KMS-11 (cell line): Measurements from ENCODE around the gene B3GAT1.
A peak's percentile ranks its signal among the peaks of the same experiment; 100 is the strongest.

Experiments
- H2AFZ ChIP-seq: fragments of 200-600 bp; sonication (generic); 2 replicates; pipeline ENCODE4 v1.6.1; 2016; ENCODE audit warnings: antibody characterized with exemption, mixed run types, low read depth
- H3K27ac ChIP-seq: fragments of 200-600 bp; sonication (generic); 2 replicates; pipeline ENCODE4 v1.6.1; 2016; ENCODE audit warnings: mild to moderate bottlenecking, mixed run types
- H3K27me3 ChIP-seq: fragments of 200-600 bp; sonication (generic); 2 replicates; pipeline ENCODE4 v1.6.1; 2017; ENCODE audit warnings: mild to moderate bottlenecking, low read depth, mixed run types, moderate library complexity; ENCODE audit not compliant: insufficient read depth
- H3K36me3 ChIP-seq: fragments of 200-600 bp; sonication (generic); 2 replicates; pipeline ENCODE4 v1.6.1; 2017; ENCODE audit warnings: mild to moderate bottlenecking, mixed run types; ENCODE audit not compliant: insufficient read depth
- H3K4me1 ChIP-seq: fragments of 200-600 bp; sonication (generic); 2 replicates; pipeline ENCODE4 v1.6.1; 2016; ENCODE audit warnings: mild to moderate bottlenecking, low read depth, mixed run types; ENCODE audit not compliant: poor library complexity, severe bottlenecking
- H3K4me2 ChIP-seq: fragments of 200-600 bp; sonication (generic); 2 replicates; pipeline ENCODE4 v1.7.0; 2016; ENCODE audit warnings: mild to moderate bottlenecking, mixed run types
- H3K4me3 ChIP-seq: fragments of 200-600 bp; sonication (generic); IDR thresholded peaks from 2 replicates; pipeline ENCODE4 v1.6.1; 2017; ENCODE audit warnings: low read depth, low read length, mixed read lengths; ENCODE audit not compliant: insufficient read depth
- H3K79me2 ChIP-seq: fragments of 200-600 bp; sonication (generic); 2 replicates; pipeline ENCODE4 v1.6.1; 2016; ENCODE audit warnings: low read depth, mixed run types; ENCODE audit not compliant: insufficient read depth
- H3K9ac ChIP-seq: fragments of 200-600 bp; sonication (generic); 2 replicates; pipeline ENCODE4 v1.6.1; 2016; ENCODE audit warnings: mild to moderate bottlenecking, mixed run types
- H4K20me1 ChIP-seq: fragments of 200-600 bp; sonication (generic); 2 replicates; pipeline ENCODE4 v1.6.1; 2016; ENCODE audit warnings: mild to moderate bottlenecking, mixed run types; ENCODE audit not compliant: insufficient read depth
- TF ChIP-seq, protein P1 (sequence below): fragments of 200-600 bp; sonication (generic); conservative IDR thresholded peaks from 2 replicates; pipeline ENCODE4 v1.6.1; 2017; ENCODE audit warnings: low read depth, mild to moderate bottlenecking, antibody characterized with exemption, low read length, moderate library complexity, mixed read lengths

The B3GAT1 gene

DNA sequence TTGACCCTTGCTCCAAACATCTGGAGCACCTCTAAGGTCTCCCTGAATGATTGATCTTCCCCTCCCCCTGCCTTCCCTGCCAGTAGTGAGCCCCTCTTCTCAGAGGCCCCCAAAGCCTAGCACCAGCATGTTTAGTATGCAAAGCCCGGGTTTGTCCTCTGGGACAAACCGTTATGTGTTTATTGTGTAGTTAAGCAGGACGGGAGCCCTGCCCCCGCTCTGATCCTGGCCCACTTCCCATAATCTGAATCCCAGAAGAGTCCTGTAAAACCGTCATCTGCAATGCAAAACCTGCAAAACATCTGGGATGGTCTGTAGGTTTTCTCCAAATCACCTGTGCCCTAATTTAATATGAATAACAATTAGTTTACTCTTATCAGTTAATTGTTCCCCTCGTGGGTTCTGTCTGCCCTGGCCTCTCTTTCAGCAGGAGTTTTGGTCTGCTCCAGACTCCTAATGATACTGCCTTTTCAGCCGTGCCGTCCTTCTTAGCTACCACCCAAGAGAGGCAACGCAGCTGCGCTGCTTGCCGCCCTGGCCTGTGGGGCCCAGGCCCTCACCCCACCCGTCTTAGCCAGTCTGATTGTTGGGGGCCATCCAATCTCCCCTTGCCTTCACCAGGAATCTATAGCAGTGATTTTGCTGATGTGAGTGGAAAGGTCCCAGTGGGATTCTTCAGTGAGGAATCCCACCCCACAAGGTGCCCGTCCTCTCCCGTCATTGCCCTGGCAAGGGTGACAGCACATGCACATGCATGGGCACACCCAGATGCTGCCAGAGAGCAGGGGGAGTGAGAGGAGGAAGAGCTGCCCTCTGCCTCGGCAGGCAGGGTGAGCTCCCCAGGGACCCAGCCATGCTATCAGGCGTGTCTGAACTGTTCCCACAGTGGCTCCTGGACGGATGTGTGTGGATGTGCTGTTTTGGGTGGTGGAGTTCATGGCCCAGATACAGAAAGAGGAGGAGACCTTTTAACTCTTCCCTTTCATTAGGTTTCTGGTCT, 3.0 kb upstream of the B3GAT1 start:
- Histone ChIP-seq H3K4me3 (no peak overlapping the region), H3K79me2 (no peaks in the 10 kb centered on the region), H3K27me3 (no peaks in the 10 kb centered on the region), H3K4me1 (no peaks in the 10 kb centered on the region), H3K4me2 (no peak overlapping the region), H3K27ac (no peak overlapping the region), H3K9ac (no peak overlapping the region), H3K36me3 (no peaks in the 10 kb centered on the region), H4K20me1 (no peaks in the 10 kb centered on the region), H2AFZ (no peak overlapping the region)
- TF ChIP-seq, protein P1, sequence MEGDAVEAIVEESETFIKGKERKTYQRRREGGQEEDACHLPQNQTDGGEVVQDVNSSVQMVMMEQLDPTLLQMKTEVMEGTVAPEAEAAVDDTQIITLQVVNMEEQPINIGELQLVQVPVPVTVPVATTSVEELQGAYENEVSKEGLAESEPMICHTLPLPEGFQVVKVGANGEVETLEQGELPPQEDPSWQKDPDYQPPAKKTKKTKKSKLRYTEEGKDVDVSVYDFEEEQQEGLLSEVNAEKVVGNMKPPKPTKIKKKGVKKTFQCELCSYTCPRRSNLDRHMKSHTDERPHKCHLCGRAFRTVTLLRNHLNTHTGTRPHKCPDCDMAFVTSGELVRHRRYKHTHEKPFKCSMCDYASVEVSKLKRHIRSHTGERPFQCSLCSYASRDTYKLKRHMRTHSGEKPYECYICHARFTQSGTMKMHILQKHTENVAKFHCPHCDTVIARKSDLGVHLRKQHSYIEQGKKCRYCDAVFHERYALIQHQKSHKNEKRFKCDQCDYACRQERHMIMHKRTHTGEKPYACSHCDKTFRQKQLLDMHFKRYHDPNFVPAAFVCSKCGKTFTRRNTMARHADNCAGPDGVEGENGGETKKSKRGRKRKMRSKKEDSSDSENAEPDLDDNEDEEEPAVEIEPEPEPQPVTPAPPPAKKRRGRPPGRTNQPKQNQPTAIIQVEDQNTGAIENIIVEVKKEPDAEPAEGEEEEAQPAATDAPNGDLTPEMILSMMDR = no peak

DNA sequence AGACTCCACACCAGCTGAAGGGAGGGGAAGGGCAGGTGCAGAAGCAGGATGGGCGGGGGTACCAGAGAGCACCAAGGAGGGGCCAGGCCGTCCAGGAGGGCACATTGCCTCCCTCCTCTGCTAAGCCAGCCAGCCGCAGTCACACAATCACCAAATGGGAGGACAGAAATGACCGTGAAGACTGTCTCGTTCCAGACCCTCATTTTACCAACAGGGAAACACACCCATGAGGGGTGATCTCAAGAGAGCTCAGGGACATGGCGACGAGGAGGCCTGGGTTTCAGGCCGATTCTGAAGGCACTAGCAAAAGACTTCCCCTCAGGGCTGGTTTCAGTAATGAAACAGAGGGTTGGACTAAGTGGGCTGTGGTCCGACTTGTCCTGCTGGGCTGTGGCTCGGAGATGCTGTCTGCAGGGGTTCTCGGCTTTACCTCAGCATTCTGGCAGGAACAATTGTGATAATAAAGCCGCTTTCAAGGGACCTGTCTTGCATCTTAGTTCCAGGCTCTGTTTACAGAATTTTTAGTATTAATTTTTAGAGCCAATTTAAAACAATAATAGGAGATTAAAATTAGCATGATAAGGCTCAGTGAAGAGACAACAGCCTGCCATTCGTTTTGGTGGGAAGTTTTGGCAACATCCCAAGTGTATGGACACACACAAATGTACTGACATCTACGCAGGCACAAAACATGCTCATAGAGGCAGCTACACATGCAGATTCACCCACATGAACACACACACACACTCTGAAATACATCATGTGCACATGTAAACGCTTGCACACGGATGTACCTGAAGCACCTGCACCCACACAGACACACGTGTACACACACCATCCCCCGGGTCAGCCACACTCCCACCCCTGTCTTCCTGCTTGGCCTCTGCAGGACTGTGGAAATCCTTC, 2.0 kb upstream of the B3GAT1 start:
- Histone ChIP-seq H4K20me1 (no peaks in the 10 kb centered on the region), H3K4me1 (no peaks in the 10 kb centered on the region), H3K79me2 (no peaks in the 10 kb centered on the region), H3K9ac (no peak overlapping the region), H3K4me2 (no peak overlapping the region), H3K27me3 (no peaks in the 10 kb centered on the region), H2AFZ (no peak overlapping the region), H3K36me3 (no peaks in the 10 kb centered on the region), H3K27ac (no peak overlapping the region), H3K4me3 (no peak overlapping the region)
- TF ChIP-seq, protein P1 = no peak

DNA sequence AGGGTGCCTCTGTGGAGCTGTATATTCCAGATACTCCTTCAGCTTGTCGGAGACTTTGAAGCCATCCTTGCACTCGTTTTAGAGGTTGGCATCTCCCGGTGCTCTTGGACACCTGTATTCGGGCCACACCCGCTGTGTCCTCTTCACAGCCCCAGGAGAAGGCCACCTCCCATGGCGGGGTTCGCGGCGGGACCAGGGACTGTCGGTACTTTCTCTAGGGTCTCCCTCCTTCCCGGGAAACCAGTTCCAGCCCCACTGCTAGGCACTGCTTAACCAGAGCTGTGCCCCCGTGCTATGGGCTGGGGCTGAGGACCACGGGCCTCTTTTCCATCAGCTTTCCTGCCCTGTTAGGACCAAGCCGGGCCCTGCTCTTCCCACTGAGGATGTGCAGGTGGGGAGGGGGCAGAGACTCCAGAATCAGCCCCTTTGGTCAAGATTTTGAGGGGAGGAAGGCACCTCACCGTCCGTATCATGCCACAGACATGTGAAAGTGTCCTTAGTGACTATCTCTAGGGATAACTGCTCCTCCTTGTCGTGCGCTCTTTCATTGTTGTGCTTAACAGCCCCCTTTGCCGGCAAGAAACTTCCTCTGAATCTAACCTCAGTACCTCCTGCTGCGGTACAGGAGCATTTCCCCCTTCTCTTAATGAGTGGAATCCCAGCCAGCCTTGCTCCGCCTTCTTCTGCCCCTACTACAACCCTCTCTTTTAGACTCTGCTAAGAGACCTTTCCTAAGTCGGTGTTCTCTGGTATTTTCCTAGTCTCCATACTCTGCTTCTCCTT, 1.2 kb upstream of the B3GAT1 start:
- no peaks in the 10 kb centered on the region for H4K20me1 ChIP-seq
- no peaks in the 10 kb centered on the region for H3K36me3 ChIP-seq
- H3K4me3 ChIP-seq = no peak overlapping the region
- peak overlapping the region; percentile 29; the same call in 1 of the 2 replicates for H3K4me2 ChIP-seq
- TF ChIP-seq, protein P1 = no peak
- H3K9ac ChIP-seq = no peak overlapping the region
- no peaks in the 10 kb centered on the region for H3K27me3 ChIP-seq
- H3K79me2 ChIP-seq = no peaks in the 10 kb centered on the region
- peak overlapping the region; percentile 30; the same call in 1 of the 2 replicates for H2AFZ ChIP-seq
- H3K27ac ChIP-seq = no peak overlapping the region
- no peaks in the 10 kb centered on the region for H3K4me1 ChIP-seq

DNA sequence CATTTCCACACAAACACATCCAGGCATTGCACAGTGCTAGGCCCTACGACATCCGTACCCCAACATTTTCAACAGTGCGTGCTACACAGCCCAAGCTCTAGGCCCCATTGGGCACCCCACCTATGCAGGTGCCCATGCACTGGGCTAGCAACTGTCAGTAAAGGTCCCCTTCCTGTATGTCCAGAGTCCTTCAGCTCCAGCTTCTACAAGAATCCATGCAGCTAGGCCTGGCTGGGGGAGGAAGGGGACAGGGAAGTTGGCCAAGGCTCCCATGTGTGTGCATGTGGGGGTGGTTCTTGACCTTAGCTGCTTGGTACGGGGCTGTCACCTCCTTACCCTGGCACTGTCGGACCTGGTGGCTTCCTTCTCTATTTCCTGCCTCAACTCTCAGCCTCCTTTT, 1.3 kb downstream of the B3GAT1 start:
- Histone ChIP-seq H3K36me3 (no peaks in the 10 kb centered on the region), H3K9ac (no peak overlapping the region; the same call in 1 of the 2 replicates), H2AFZ (no peak overlapping the region), H3K4me3 (no peak overlapping the region), H4K20me1 (no peaks in the 10 kb centered on the region), H3K27ac (no peak overlapping the region), H3K27me3 (no peaks in the 10 kb centered on the region), H3K4me1 (no peaks in the 10 kb centered on the region), H3K4me2 (peak overlapping the region; percentile 29; the same call in 1 of the 2 replicates), H3K79me2 (no peaks in the 10 kb centered on the region)
- TF ChIP-seq, protein P1 = no peak
